HepG2 (cell line): ENCODE measurements around the gene CUL2. TPM values are rescaled to one million over a fixed set of nuclear protein-coding genes. Genes with fewer than 3 reads are reported as not detected.

Experiments
- ARNT ChIP-seq: fragments of 450-650 bp; IDR thresholded peaks from 2 replicates; pipeline ENCODE4 v1.6.1; 2017
- ATF2 ChIP-seq: sonication (generic); formaldehyde crosslinking; IDR thresholded peaks from 2 replicates; pipeline ENCODE4 v1.4.0; 2020; ENCODE audit warnings: missing genetic modification reagents
- ATF4 ChIP-seq, 2 experiments: fragments of 450-650 bp in 1 of 2; sonication (generic) in 1 of 2; formaldehyde crosslinking; IDR thresholded peaks; 2 replicates each; pipeline versions ENCODE4 v1.5.0 to v1.8.0; 2020 to 2022; ENCODE audit warnings: mild to moderate bottlenecking in 1 of 2, missing genetic modification reagents in 1 of 2
- CHD2 ChIP-seq: IDR thresholded peaks from 2 replicates; pipeline ENCODE4 v1.6.1; 2011; ENCODE audit warnings: low read depth, low read length, improper control_type of control experiment
- CHD4 ChIP-seq: fragments of 200-600 bp; sonication (generic); IDR thresholded peaks from 2 replicates; pipeline ENCODE4 v1.7.0; 2017; ENCODE audit warnings: mild to moderate bottlenecking, low read length, borderline replicate concordance
- FOXA1 ChIP-seq, 2 experiments: fragments of 450-650 bp in 1 of 2; sonication (generic) in 1 of 2; formaldehyde crosslinking in 1 of 2; IDR thresholded peaks; 2 replicates each; pipeline versions ENCODE4 v1.4.0 to v1.6.1; 2016 to 2020; ENCODE audit warnings: missing genetic modification reagents in 1 of 2
- GMEB1 ChIP-seq: sonication (generic); formaldehyde crosslinking; IDR thresholded peaks from 2 replicates; pipeline ENCODE4 v1.5.1; 2020; ENCODE audit warnings: missing genetic modification reagents, mild to moderate bottlenecking, borderline replicate concordance
- ISX ChIP-seq: sonication (generic); formaldehyde crosslinking; conservative IDR thresholded peaks from 2 replicates; pipeline ENCODE4 v1.5.0; 2020; ENCODE audit warnings: missing genetic modification reagents
- PAWR ChIP-seq: sonication (generic); formaldehyde crosslinking; IDR thresholded peaks from 2 replicates; pipeline ENCODE4 v1.4.0; 2020; ENCODE audit warnings: missing genetic modification reagents, mild to moderate bottlenecking, borderline replicate concordance
- POLR2AphosphoS5 ChIP-seq: IDR thresholded peaks from 2 replicates; pipeline ENCODE4 v1.6.1; 2012; ENCODE audit warnings: low read depth, low read length
- POLR2G ChIP-seq: fragments of 200-400 bp; formaldehyde crosslinking; IDR thresholded peaks from 2 replicates; pipeline ENCODE4 v1.6.1; 2018; ENCODE audit warnings: mild to moderate bottlenecking, low read depth, low read length, moderate library complexity
- SYNCRIP ChIP-seq: fragments of 200-400 bp; formaldehyde crosslinking; IDR thresholded peaks from 2 replicates; pipeline ENCODE4 v1.6.1; 2018; ENCODE audit warnings: mild to moderate bottlenecking, low read depth, low read length; ENCODE audit not compliant: insufficient read depth
- TFDP2 ChIP-seq: sonication (generic); formaldehyde crosslinking; IDR thresholded peaks from 2 replicates; pipeline ENCODE4 v1.4.0; 2020; ENCODE audit warnings: missing genetic modification reagents
- ZKSCAN1 ChIP-seq: fragments of 150-350 bp; IDR thresholded peaks from 2 replicates; pipeline ENCODE4 v1.6.1; 2014; ENCODE audit warnings: low read length
- ZNF18 ChIP-seq: sonication (generic); formaldehyde crosslinking; IDR thresholded peaks from 2 replicates; pipeline ENCODE4 v1.8.0; 2022; ENCODE audit warnings: mild to moderate bottlenecking, missing genetic modification reagents; ENCODE audit not compliant: insufficient replicate concordance
- ZNF414 ChIP-seq: sonication (generic); formaldehyde crosslinking; IDR thresholded peaks from 2 replicates; pipeline ENCODE4 v1.5.0; 2020; ENCODE audit warnings: missing genetic modification reagents
- ZNF713 ChIP-seq: sonication (generic); formaldehyde crosslinking; IDR thresholded peaks from 2 replicates; pipeline ENCODE4 v1.4.0; 2020; ENCODE audit warnings: mild to moderate bottlenecking, missing genetic modification reagents
- ZNF770 ChIP-seq: sonication (generic); formaldehyde crosslinking; IDR thresholded peaks from 2 replicates; pipeline ENCODE4 v1.5.0; 2020; ENCODE audit warnings: mild to moderate bottlenecking, missing genetic modification reagents
- polyA plus RNA-seq, 8 experiments: library from polyadenylated mRNA; depleted of rRNA in 3 of 8; stranded (reverse) in 7 of 8; unstranded in 1 of 8; fragments of >200 nt; fragmentation: Illumina TruSeq in 4 of 8; extraction: Trizol in 4 of 8; gene quantifications; 2 replicates each; pipeline versions ENCODE4 v1.2.1 to v1.2.3, GENCODE V29; 2011 to 2016; ENCODE audit warnings: low read depth in 4 of 8, missing spikeins in 1 of 8, mixed read lengths in 1 of 8; ENCODE audit not compliant: insufficient read depth in 1 of 8
- total RNA-seq, 5 experiments: library from RNA; depleted of rRNA; stranded (reverse); fragments of >200 nt; fragmentation: Illumina TruSeq; extraction: Trizol; gene quantifications; 2 replicates each; pipeline ENCODE4 v1.2.3, GENCODE V29; 2016; ENCODE audit warnings: low read depth in 1 of 5

The CUL2 gene
- total and polyA plus RNA-seq, 2 of the 13 experiments (the other 11 are each of a cell fraction or from before 2014, with no cell fraction given) = 9.6 to 33.1 TPM

GRCh38 chr10:35090162-35090954 is at the start of gene CUL2 (continued):
- TF ChIP-seq TFDP2 (CRISPR knock-in tag) (peak; percentile 67), FOXA1 (IDR thresholded peaks at IDR 0.05) (no peak), FOXA1 (CRISPR knock-in tag; IDR thresholded peaks at IDR 0.05) (no peak), ARNT (no peak), SYNCRIP (no peak), POLR2G (peak; percentile 56), ZNF414 (0 out of 2 replicates have a peak, but pooled peaks have one; percentile 56), CHD2 (no peak), PAWR (CRISPR knock-in tag) (no peak), ZNF713 (no peak), CHD4 (no peak), ZNF770 (CRISPR knock-in tag) (peak; percentile 55), ATF4 (CRISPR knock-in tag; IDR thresholded peaks at IDR 0.05) (peak in 1 of 2 experiments; percentile 52; a peak in 2 of 4 replicates), GMEB1 (peak; percentile 69; the same call in 1 of the 2 replicates), ZNF18 (CRISPR knock-in tag) (no peak), ZKSCAN1 (no peak), POLR2AphosphoS5 (no peak; the same call in none of the 2 replicates), ATF2 (peak; percentile 56; the same call in 1 of the 2 replicates), ISX (CRISPR knock-in tag) (no peak; the same call in 1 of the 2 replicates)
